Body of pancreas (tissue), 4 donors: ENCODE measurements around the gene BAHCC1.
A peak's percentile ranks its signal among the peaks of the same experiment; 100 is the strongest.

ENCODE experiments used
- CTCF ChIP-seq, 7 experiments: fragments of 450-650 bp in 4 of 7; fragments of 200-600 bp in 3 of 7; sonication (generic) in 3 of 7; IDR thresholded peaks; one replicate each; pipeline ENCODE4 v1.5.1; 2016 to 2019; ENCODE audit warnings: antibody characterized with exemption in 7 of 7
- POLR2A ChIP-seq, 3 donors: fragments of 450-650 bp; IDR thresholded peaks; one replicate each; pipeline ENCODE4 v1.6.1; 2016; ENCODE audit warnings: antibody characterized with exemption in 3 of 3, mild to moderate bottlenecking in 2 of 3

GRCh38 chr17:81514739-81515529, 119.7 kb downstream of the BAHCC1 start:
- peak in 1 of 7 experiments; percentile 4 for TF ChIP-seq CTCF (IDR thresholded peaks at IDR 0.05)
- TF ChIP-seq POLR2A (IDR thresholded peaks at IDR 0.05): peak; percentile 13 to 63 (median 56)
